HFF-Myc (cell line): ENCODE measurements around the gene PCDHGB3.
"Not testable (repeated sequence)": the region's sequence is repeated elsewhere in the genome, so short reads cannot be mapped to it uniquely, and the experiment has no call there.

Source experiments
- DNase-seq: peaks from one replicate; pipeline ENCODE4 v3.0.0-alpha.2; 2011; ENCODE audit warnings: low read depth; ENCODE audit errors: extremely low read depth
- H3K4me3 ChIP-seq: replicated peaks from 2 replicates; pipeline ENCODE4 v1.5.1; 2011; ENCODE audit warnings: low read depth, mild to moderate bottlenecking, control low read depth, low read length
- CTCF ChIP-seq: IDR thresholded peaks from 2 replicates; pipeline ENCODE4 v1.5.1; 2012; ENCODE audit warnings: mild to moderate bottlenecking, low read depth, low read length, control low read depth; ENCODE audit errors: missing control alignments

The PCDHGB3 gene

GRCh38 chr5:141387557-141388311 lies 17.7 kb downstream of the PCDHGB3 start, which contains the start of gene PCDHGB4:
PCDHGB4 (plus strand) TSS chr5:141387698; CDS start chr5:141387885, 187 bp downstream.
- DNase-seq: not testable (repeated sequence)
- H3K4me3 ChIP-seq: peak within 1 kb of the TSS; percentile 25; the same call in 1 of the 2 replicates
- peak; percentile 41 for TF ChIP-seq CTCF

GRCh38 chr5:141388661-141389060 lies 18.6 kb downstream of the PCDHGB3 start:
- H3K4me3 ChIP-seq: no peak overlapping the region
- TF ChIP-seq CTCF: no peak
- DNase-seq: no peak

GRCh38 chr5:141389153-141390042 lies 19.4 kb downstream of the PCDHGB3 start:
- no peak overlapping the region for H3K4me3 ChIP-seq
- TF ChIP-seq CTCF: no peak
- DNase-seq: no peak

- TF ChIP-seq CTCF: peak; percentile 19
- DNase-seq: no peak
- H3K4me3 ChIP-seq: no peak within 1 kb of the TSS
Measured at GRCh38 chr5:141392429-141393198, 22.6 kb downstream of the PCDHGB3 start, which contains the start of gene PCDHGA8. PCDHGA8 (plus strand) TSS chr5:141392633; CDS start chr5:141392814, 181 bp downstream.

GRCh38 chr5:141393267-141393666 lies 23.2 kb downstream of the PCDHGB3 start:
- no peak for TF ChIP-seq CTCF
- DNase-seq: no peak
- H3K4me3 ChIP-seq: no peak overlapping the region

- H3K4me3 ChIP-seq, DNase-seq: not testable (repeated sequence)
Measured at GRCh38 chr5:141394401-141395187, 24.6 kb downstream of the PCDHGB3 start.
